Nephron (organoid): Measurements from ENCODE around the gene PACRG.

ENCODE experiments used
- H3K27ac Mint-ChIP-seq, 3 experiments: 2 replicates each; pipeline ENCODE4 v1.8.0; 2020; ENCODE audit warnings: mixed read lengths in 3 of 3, mild to moderate bottlenecking in 2 of 3, moderate library complexity in 1 of 3
- H3K27me3 Mint-ChIP-seq: 2 replicates; pipeline ENCODE4 v1.8.0; 2021; ENCODE audit warnings: low read depth, mild to moderate bottlenecking, moderate library complexity, mixed read lengths
- H3K36me3 Mint-ChIP-seq: 2 replicates; pipeline ENCODE4 v1.8.0; 2020; ENCODE audit warnings: low read depth, mixed read lengths
- H3K4me1 Mint-ChIP-seq: 2 replicates; pipeline ENCODE4 v1.8.0; 2020; ENCODE audit warnings: mixed read lengths
- H3K4me3 Mint-ChIP-seq, 3 experiments: 2 replicates each; pipeline ENCODE4 v1.8.0; 2020; ENCODE audit warnings: mild to moderate bottlenecking in 3 of 3, mixed read lengths in 3 of 3, moderate library complexity in 2 of 3
- H3K9me3 Mint-ChIP-seq: 2 replicates; pipeline ENCODE4 v1.8.0; 2020; ENCODE audit warnings: mixed read lengths
- TF ChIP-seq, protein P1 (sequence below), 3 experiments: fragments of 200-600 bp; sonication (generic); IDR thresholded peaks; one replicate each; pipeline ENCODE4 v1.5.0; 2021; ENCODE audit warnings: antibody characterized with exemption in 3 of 3; ENCODE audit not compliant: unreplicated experiment in 3 of 3

The PACRG gene

DNA sequence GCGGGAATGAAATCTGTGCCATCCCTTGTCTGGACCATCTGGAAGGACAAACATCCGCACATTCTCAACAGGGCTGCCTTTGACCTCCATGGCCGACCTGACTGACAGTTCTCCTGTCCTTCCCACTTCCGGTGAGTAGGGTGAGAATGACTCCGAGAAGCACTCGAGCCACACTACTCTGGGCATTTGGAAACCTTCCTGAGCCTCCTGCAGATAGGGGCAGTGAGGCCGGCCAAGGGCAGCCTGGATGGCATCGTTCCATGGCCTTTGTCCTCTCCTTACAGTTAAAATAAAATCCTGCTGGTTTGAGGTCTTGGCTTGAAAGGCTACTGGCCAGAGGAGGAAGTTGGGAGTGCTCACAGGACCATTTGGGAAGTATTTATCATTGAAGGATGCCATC lies 615.8 kb downstream of the PACRG start:
- no peak overlapping the region for H3K27ac Mint-ChIP-seq
- H3K4me1 Mint-ChIP-seq, result peaks cover 65% of the 10 kb centered on the region
- no peaks in the 10 kb centered on the region for H3K9me3 Mint-ChIP-seq
- peaks cover 12% of the 10 kb centered on the region for H3K27me3 Mint-ChIP-seq
- TF ChIP-seq, protein P1, sequence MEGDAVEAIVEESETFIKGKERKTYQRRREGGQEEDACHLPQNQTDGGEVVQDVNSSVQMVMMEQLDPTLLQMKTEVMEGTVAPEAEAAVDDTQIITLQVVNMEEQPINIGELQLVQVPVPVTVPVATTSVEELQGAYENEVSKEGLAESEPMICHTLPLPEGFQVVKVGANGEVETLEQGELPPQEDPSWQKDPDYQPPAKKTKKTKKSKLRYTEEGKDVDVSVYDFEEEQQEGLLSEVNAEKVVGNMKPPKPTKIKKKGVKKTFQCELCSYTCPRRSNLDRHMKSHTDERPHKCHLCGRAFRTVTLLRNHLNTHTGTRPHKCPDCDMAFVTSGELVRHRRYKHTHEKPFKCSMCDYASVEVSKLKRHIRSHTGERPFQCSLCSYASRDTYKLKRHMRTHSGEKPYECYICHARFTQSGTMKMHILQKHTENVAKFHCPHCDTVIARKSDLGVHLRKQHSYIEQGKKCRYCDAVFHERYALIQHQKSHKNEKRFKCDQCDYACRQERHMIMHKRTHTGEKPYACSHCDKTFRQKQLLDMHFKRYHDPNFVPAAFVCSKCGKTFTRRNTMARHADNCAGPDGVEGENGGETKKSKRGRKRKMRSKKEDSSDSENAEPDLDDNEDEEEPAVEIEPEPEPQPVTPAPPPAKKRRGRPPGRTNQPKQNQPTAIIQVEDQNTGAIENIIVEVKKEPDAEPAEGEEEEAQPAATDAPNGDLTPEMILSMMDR (IDR thresholded peaks at IDR 0.05; ENCODE audit: unreplicated experiment in 3 of 3), result no peak
- H3K36me3 Mint-ChIP-seq, result no peaks in the 10 kb centered on the region
- no peak overlapping the region for H3K4me3 Mint-ChIP-seq

DNA sequence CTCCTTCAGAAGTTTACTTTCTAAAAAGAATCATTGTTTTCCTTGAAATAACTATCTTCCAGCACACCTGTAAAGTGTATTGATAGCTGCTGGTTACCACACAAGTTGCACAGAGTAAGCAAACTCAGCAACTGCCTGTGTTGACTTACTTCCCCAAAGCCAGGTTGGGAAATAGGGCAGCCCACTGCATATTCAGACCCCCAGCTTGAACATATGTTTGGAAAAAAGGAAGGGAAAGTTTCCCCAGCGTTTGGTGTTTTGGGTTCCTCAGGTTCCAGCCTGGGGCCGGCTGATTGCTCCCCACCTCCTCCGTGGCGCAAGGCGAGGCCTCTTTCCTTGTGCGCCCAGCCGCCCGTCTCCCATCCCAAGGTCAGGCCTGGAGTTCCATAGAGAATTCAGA lies 616.6 kb downstream of the PACRG start:
- peak overlapping the region in 1 of 3 experiments; percentile 36 for H3K27ac Mint-ChIP-seq
- TF ChIP-seq, protein P1 (IDR thresholded peaks at IDR 0.05; ENCODE audit: unreplicated experiment in 3 of 3), result no peak
- peaks cover 12% of the 10 kb centered on the region for H3K27me3 Mint-ChIP-seq
- no peaks in the 10 kb centered on the region for H3K36me3 Mint-ChIP-seq
- H3K4me3 Mint-ChIP-seq, result no peak overlapping the region
- H3K9me3 Mint-ChIP-seq, result no peaks in the 10 kb centered on the region
- peaks cover 57% of the 10 kb centered on the region for H3K4me1 Mint-ChIP-seq

DNA sequence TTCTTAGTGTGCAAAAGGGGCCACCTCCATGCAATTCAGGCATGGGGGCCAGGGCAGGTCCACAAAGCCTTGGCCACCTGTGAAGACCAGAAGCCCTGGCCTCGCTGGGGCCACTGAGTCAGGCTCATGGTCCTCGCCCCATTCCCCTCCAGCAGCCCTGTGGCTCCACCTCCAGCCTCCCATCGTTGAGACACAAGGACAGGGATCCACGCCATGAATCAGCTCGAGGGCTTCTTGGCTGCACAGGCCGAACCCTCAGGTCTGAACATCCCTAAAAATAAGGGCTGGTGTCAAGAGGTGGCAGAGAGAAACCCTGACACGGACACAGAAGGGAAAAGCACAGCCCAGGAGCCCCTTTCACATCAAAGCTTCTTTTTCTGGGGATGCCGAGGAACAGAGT lies 618.2 kb downstream of the PACRG start:
- TF ChIP-seq, protein P1 (IDR thresholded peaks at IDR 0.05; ENCODE audit: unreplicated experiment in 3 of 3), result no peak
- Mint-ChIP-seq H3K9me3 (no peaks in the 10 kb centered on the region), H3K4me1 (peaks cover 50% of the 10 kb centered on the region), H3K27me3 (peaks cover 6% of the 10 kb centered on the region), H3K27ac (no peak overlapping the region), H3K36me3 (no peaks in the 10 kb centered on the region), H3K4me3 (no peak overlapping the region)

DNA sequence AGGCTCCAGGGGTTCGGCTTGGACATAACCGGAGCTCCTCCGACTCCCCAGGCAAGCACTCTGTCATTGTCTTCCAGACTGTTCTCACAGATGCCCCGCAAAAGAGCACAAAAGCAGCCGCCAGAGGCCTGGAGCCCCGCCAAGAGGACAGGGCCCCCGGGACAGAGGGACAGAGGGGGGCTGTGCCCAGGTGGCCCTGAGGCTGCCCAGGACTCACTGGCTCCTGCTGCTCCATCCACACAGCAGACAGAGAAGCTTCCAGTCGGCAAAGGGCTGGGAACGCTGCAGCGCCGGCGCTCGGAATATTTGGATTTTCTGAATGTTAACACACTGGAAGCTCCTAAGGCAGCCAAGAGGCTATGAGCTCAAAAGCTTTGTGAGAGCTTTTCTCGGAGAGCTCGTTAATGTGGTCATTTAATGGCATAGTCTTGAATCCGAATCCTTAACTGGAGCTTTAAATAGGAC lies 618.8 kb downstream of the PACRG start:
- Mint-ChIP-seq H3K9me3 (no peaks in the 10 kb centered on the region), H3K4me3 (peak overlapping the region in 1 of 3 experiments; percentile 22), H3K36me3 (no peaks in the 10 kb centered on the region), H3K27me3 (peaks cover 5% of the 10 kb centered on the region), H3K4me1 (peaks cover 44% of the 10 kb centered on the region), H3K27ac (no peak overlapping the region)
- TF ChIP-seq, protein P1 (IDR thresholded peaks at IDR 0.05; ENCODE audit: unreplicated experiment in 3 of 3), result no peak

DNA sequence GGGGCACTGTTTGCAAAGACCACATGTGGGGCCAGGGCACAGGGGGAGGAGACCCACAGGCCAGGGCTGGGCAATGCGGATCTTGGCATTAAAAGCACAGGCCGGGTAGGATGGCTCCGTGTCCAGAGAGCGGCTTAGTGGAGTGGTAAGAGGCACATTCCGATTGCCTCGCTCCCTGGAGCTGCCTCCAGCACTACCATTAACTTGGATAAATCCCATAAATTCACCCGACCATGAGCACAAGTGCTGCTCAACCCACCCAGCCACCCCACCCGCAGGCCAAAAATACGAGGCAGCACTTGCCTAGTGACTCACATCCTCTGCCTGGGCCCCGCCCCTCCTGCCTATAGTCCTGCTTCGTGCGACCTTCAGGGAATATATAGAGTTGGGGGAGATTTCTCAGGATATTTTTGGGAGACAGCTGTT lies 619.3 kb downstream of the PACRG start:
- TF ChIP-seq, protein P1 (IDR thresholded peaks at IDR 0.05; ENCODE audit: unreplicated experiment in 3 of 3), result no peak
- peaks cover 5% of the 10 kb centered on the region for H3K27me3 Mint-ChIP-seq
- H3K9me3 Mint-ChIP-seq, result no peaks in the 10 kb centered on the region
- no peaks in the 10 kb centered on the region for H3K36me3 Mint-ChIP-seq
- no peak overlapping the region for H3K4me3 Mint-ChIP-seq
- peaks cover 39% of the 10 kb centered on the region for H3K4me1 Mint-ChIP-seq
- H3K27ac Mint-ChIP-seq, result peak overlapping the region in 2 of 3 experiments; percentile 16 to 60
